ENCODE measurements around the gene MLC1. TPM values are rescaled to one million over a fixed set of nuclear protein-coding genes. Genes with fewer than 3 reads are reported as not detected.

The MLC1 gene
- total RNA-seq, 1 donor, result 2.8 TPM

- H3K27me3 ChIP-seq (ENCODE audit: insufficient read depth, low read length), result no peaks in the 10 kb centered on the region
- no peaks in the 10 kb centered on the region for H3K4me1 ChIP-seq (ENCODE audit: insufficient read depth, low read length)
- H3K4me3 ChIP-seq (ENCODE audit: low read length), result no peak overlapping the region
- no peaks in the 10 kb centered on the region for H3K9me3 ChIP-seq (ENCODE audit: low read depth, low read length)
Measured at GRCh38 chr22:50074056-50074455, 11.2 kb downstream of the MLC1 start.

- no peaks in the 10 kb centered on the region for H3K9me3 ChIP-seq (ENCODE audit: low read depth, low read length)
- no peaks in the 10 kb centered on the region for H3K27me3 ChIP-seq (ENCODE audit: insufficient read depth, low read length)
- H3K4me3 ChIP-seq (ENCODE audit: low read length), result no peak overlapping the region
- H3K4me1 ChIP-seq (ENCODE audit: insufficient read depth, low read length), result no peaks in the 10 kb centered on the region
Measured at GRCh38 chr22:50072714-50073538, 12.3 kb downstream of the MLC1 start.

- Histone ChIP-seq H3K9me3 (ENCODE audit: low read depth, low read length) (no peaks in the 10 kb centered on the region), H3K27me3 (ENCODE audit: insufficient read depth, low read length) (no peaks in the 10 kb centered on the region), H3K4me3 (ENCODE audit: low read length) (no peak overlapping the region), H3K4me1 (ENCODE audit: insufficient read depth, low read length) (no peaks in the 10 kb centered on the region)
Measured at GRCh38 chr22:50072167-50072555, 13.1 kb downstream of the MLC1 start.

GRCh38 chr22:50071432-50072166 lies 13.6 kb downstream of the MLC1 start:
- no peak overlapping the region for H3K4me3 ChIP-seq (ENCODE audit: low read length)
- no peaks in the 10 kb centered on the region for H3K4me1 ChIP-seq (ENCODE audit: insufficient read depth, low read length)
- H3K27me3 ChIP-seq (ENCODE audit: insufficient read depth, low read length), result no peaks in the 10 kb centered on the region

GRCh38 chr22:50070366-50070765 lies 14.9 kb downstream of the MLC1 start:
- Histone ChIP-seq H3K27me3 (ENCODE audit: insufficient read depth, low read length) (no peaks in the 10 kb centered on the region), H3K9me3 (ENCODE audit: low read depth, low read length) (no peaks in the 10 kb centered on the region), H3K4me1 (ENCODE audit: insufficient read depth, low read length) (no peaks in the 10 kb centered on the region), H3K4me3 (ENCODE audit: low read length) (no peak overlapping the region)

More at GRCh38 chr22:50071432-50072166, 13.6 kb downstream of the MLC1 start:
- H3K9me3 ChIP-seq (ENCODE audit: low read depth, low read length), result no peaks in the 10 kb centered on the region

GRCh38 chr22:50068096-50068495 lies 17.1 kb downstream of the MLC1 start:
- Histone ChIP-seq H3K4me3 (ENCODE audit: low read length) (no peak overlapping the region), H3K27me3 (ENCODE audit: insufficient read depth, low read length) (no peaks in the 10 kb centered on the region)

GRCh38 chr22:50067244-50067643 lies 18.0 kb downstream of the MLC1 start:
- Histone ChIP-seq H3K9me3 (ENCODE audit: low read depth, low read length) (no peaks in the 10 kb centered on the region), H3K4me3 (ENCODE audit: low read length) (no peak overlapping the region), H3K4me1 (ENCODE audit: insufficient read depth, low read length) (no peaks in the 10 kb centered on the region), H3K27me3 (ENCODE audit: insufficient read depth, low read length) (no peaks in the 10 kb centered on the region)

More at GRCh38 chr22:50068096-50068495, 17.1 kb downstream of the MLC1 start:
- Histone ChIP-seq H3K4me1 (ENCODE audit: insufficient read depth, low read length) (no peaks in the 10 kb centered on the region), H3K9me3 (ENCODE audit: low read depth, low read length) (no peaks in the 10 kb centered on the region)

GRCh38 chr22:50064453-50064852 lies 20.8 kb downstream of the MLC1 start:
- Histone ChIP-seq H3K27me3 (ENCODE audit: insufficient read depth, low read length) (no peaks in the 10 kb centered on the region), H3K4me1 (ENCODE audit: insufficient read depth, low read length) (no peaks in the 10 kb centered on the region), H3K9me3 (ENCODE audit: low read depth, low read length) (no peaks in the 10 kb centered on the region)

GRCh38 chr22:50063589-50064393 lies 21.4 kb downstream of the MLC1 start:
- Histone ChIP-seq H3K4me3 (ENCODE audit: low read length) (no peak overlapping the region), H3K9me3 (ENCODE audit: low read depth, low read length) (no peaks in the 10 kb centered on the region), H3K27me3 (ENCODE audit: insufficient read depth, low read length) (no peaks in the 10 kb centered on the region), H3K4me1 (ENCODE audit: insufficient read depth, low read length) (no peaks in the 10 kb centered on the region)

More at GRCh38 chr22:50064453-50064852, 20.8 kb downstream of the MLC1 start:
- no peak overlapping the region for H3K4me3 ChIP-seq (ENCODE audit: low read length)

GRCh38 chr22:50062509-50063135 lies 22.6 kb downstream of the MLC1 start:
- peaks cover 2% of the 10 kb centered on the region for H3K27me3 ChIP-seq (ENCODE audit: insufficient read depth, low read length)
- H3K4me1 ChIP-seq (ENCODE audit: insufficient read depth, low read length), result no peaks in the 10 kb centered on the region
- no peak overlapping the region for H3K4me3 ChIP-seq (ENCODE audit: low read length)
- no peaks in the 10 kb centered on the region for H3K9me3 ChIP-seq (ENCODE audit: low read depth, low read length)

GRCh38 chr22:50061824-50062355 lies 23.3 kb downstream of the MLC1 start:
- Histone ChIP-seq H3K4me1 (ENCODE audit: insufficient read depth, low read length) (no peaks in the 10 kb centered on the region), H3K4me3 (ENCODE audit: low read length) (no peak overlapping the region), H3K27me3 (ENCODE audit: insufficient read depth, low read length) (peaks cover 5% of the 10 kb centered on the region), H3K9me3 (ENCODE audit: low read depth, low read length) (no peaks in the 10 kb centered on the region)

GRCh38 chr22:50061141-50061823 lies 23.9 kb downstream of the MLC1 start:
- no peak overlapping the region for H3K4me3 ChIP-seq (ENCODE audit: low read length)
- no peaks in the 10 kb centered on the region for H3K4me1 ChIP-seq (ENCODE audit: insufficient read depth, low read length)
- H3K9me3 ChIP-seq (ENCODE audit: low read depth, low read length), result no peaks in the 10 kb centered on the region
- H3K27me3 ChIP-seq (ENCODE audit: insufficient read depth, low read length), result peaks cover 5% of the 10 kb centered on the region

- H3K9me3 ChIP-seq (ENCODE audit: low read depth, low read length), result no peaks in the 10 kb centered on the region
- H3K27me3 ChIP-seq (ENCODE audit: insufficient read depth, low read length), result peaks cover 5% of the 10 kb centered on the region
- H3K4me1 ChIP-seq (ENCODE audit: insufficient read depth, low read length), result no peaks in the 10 kb centered on the region
- no peak overlapping the region for H3K4me3 ChIP-seq (ENCODE audit: low read length)
Measured at GRCh38 chr22:50060441-50061140, 24.6 kb downstream of the MLC1 start.

Data from mononuclear cell (primary cell).